ENCODE results near the gene ASB7. TPM values are rescaled to one million over a fixed set of nuclear protein-coding genes. Genes with fewer than 3 reads are reported as not detected.
"Not testable (repeated sequence)": the region's sequence is repeated elsewhere in the genome, so short reads cannot be mapped to it uniquely, and the experiment has no call there.

ASB7 gene
- total RNA-seq, 6 donors from 2014 or later = 11.7 to 19.8 (median 14.2) TPM

DNA sequence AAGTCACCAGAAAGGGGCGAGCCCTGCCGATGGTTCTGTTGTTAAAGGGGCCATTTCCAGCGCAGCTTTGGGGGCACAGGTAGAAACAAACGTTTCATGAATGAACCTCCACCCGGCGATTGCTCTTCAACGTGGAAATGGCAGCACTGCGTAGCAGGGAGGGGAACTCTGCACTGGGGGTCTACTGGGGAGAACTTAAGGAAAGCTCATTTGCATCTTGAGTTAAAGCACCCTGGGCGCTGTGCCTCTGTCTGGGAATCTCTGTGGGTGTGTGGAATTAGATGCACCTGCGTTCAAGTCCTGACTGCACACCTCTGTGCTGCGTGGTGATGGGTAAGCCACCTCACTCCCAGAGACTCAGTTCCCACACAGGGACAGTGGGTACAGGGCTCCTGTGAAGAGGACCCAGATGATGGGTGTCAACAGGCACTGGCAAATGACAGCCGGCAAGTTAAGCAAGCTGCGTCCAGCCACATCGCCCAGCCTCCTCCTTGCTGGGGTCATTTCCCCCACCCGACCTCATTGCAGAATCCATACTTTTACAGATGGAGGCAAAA lies 68.8 kb downstream of the ASB7 start:
- no peak for TF ChIP-seq EP300 (IDR thresholded peaks at IDR 0.05)
- no peak for TF ChIP-seq POLR2A (IDR thresholded peaks at IDR 0.05)
- TF ChIP-seq, protein P1, sequence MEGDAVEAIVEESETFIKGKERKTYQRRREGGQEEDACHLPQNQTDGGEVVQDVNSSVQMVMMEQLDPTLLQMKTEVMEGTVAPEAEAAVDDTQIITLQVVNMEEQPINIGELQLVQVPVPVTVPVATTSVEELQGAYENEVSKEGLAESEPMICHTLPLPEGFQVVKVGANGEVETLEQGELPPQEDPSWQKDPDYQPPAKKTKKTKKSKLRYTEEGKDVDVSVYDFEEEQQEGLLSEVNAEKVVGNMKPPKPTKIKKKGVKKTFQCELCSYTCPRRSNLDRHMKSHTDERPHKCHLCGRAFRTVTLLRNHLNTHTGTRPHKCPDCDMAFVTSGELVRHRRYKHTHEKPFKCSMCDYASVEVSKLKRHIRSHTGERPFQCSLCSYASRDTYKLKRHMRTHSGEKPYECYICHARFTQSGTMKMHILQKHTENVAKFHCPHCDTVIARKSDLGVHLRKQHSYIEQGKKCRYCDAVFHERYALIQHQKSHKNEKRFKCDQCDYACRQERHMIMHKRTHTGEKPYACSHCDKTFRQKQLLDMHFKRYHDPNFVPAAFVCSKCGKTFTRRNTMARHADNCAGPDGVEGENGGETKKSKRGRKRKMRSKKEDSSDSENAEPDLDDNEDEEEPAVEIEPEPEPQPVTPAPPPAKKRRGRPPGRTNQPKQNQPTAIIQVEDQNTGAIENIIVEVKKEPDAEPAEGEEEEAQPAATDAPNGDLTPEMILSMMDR (IDR thresholded peaks at IDR 0.05) = no peak
- TF ChIP-seq POLR2AphosphoS5 (IDR thresholded peaks at IDR 0.05) = no peak
- DNase-seq (no peak), ATAC-seq (ENCODE audit: low FRiP score in 2 of 2) (peak in 1 of 2 donors; percentile 49)
- Histone ChIP-seq H3K4me1 (no peaks in the 10 kb centered on the region), H3K27me3 (no peaks in the 10 kb centered on the region), H3K9me3 (no peaks in the 10 kb centered on the region), H3K36me3 (no peaks in the 10 kb centered on the region), H3K27ac (no peak overlapping the region), H3K4me3 (no peak overlapping the region)
- WGBS, 2 donors = 87 to 88% methylated on average over 13 to 15 of the region's 15 CpGs

GRCh38 chr15:100671858-100672543 lies 69.6 kb downstream of the ASB7 start:
- H3K4me3 ChIP-seq = no peak overlapping the region
- DNase-seq = no peak
- H3K27ac ChIP-seq = no peak overlapping the region
- H3K27me3 ChIP-seq = no peaks in the 10 kb centered on the region
- no peaks in the 10 kb centered on the region for H3K4me1 ChIP-seq
- no peak for TF ChIP-seq POLR2AphosphoS5 (IDR thresholded peaks at IDR 0.05)
- TF ChIP-seq POLR2A (IDR thresholded peaks at IDR 0.05) = no peak
- TF ChIP-seq, protein P1 (IDR thresholded peaks at IDR 0.05) = peak in 5 of 6 experiments; percentile 13 to 52 (median 43)
- ATAC-seq (ENCODE audit: low FRiP score in 2 of 2) = peak; percentile 79 to 87
- H3K9me3 ChIP-seq = no peaks in the 10 kb centered on the region
- WGBS, 2 donors = 67 to 73% methylated on average over 13 of the region's 13 CpGs
- no peaks in the 10 kb centered on the region for H3K36me3 ChIP-seq

DNA sequence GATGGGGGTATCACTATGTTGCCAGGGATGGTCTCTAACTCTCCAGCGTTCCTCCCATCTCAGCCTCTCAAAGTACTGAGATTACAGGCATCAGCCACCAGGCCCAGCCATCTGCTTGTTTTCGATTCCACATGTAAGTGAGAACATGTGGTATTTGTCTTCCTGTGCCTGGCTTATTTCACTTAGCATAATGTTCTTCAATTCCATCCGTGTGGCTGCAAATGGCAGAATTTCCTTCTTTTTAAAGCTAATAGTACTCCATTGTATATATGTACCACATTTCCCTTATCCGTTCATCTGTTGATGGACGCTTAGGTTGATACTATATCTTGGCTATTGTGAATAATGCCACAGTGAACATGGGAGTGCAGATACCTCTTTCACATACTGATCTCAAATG lies 70.6 kb downstream of the ASB7 start:
- DNase-seq = no peak
- WGBS, 2 donors = 71 to 78% methylated on average over 5 of the region's 5 CpGs
- TF ChIP-seq POLR2AphosphoS5 (IDR thresholded peaks at IDR 0.05) = no peak
- TF ChIP-seq, protein P1 (IDR thresholded peaks at IDR 0.05) = no peak
- TF ChIP-seq POLR2A (IDR thresholded peaks at IDR 0.05) = no peak
- no peak for TF ChIP-seq EP300 (IDR thresholded peaks at IDR 0.05)
- Histone ChIP-seq H3K36me3 (no peaks in the 10 kb centered on the region), H3K4me3 (no peak overlapping the region), H3K9me3 (no peaks in the 10 kb centered on the region), H3K4me1 (no peaks in the 10 kb centered on the region), H3K27ac (no peak overlapping the region), H3K27me3 (no peaks in the 10 kb centered on the region)
- no peak for ATAC-seq (ENCODE audit: low FRiP score in 2 of 2)

DNA sequence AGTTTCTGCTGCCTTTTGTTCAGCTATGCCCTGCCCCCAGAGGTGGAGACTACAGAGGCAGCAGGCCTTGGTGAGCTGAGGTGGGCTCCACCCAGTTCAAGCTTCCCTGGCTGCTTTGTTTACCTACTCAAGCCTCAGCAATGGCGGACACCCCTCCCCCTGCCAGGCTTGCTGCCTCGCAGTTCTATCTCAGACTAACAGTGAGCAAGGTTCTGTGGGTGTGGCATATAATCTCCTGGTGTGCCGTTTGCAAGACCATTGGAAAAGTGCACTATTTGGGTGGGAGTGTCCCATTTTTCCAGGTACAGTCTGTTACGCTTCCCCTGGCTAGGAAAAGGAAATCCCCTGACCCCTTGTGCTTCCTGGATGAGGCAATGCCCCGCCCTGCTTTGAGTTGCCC lies 76.8 kb downstream of the ASB7 start:
- DNase-seq, H3K27me3 ChIP-seq: not testable (repeated sequence)

DNA sequence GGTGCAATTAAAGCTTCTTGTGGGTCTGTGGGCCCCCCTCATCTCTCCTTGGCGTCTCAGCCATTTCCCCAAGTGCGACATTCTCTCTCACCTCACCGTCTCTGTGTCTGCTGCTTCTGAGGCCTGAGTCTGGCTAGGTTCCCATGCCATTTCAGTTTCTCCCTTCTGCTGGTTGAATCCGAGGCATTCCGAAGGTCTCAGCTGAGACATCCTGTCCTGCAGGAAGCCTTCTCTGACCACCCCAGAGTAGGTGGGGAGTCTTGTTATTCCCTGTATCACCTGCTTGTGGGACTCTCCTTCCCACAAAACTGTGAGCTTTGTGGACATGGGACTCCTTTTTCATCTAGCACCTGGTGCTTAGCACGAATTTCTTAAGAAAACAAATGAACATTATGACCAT lies 78.3 kb downstream of the ASB7 start:
- H3K4me1 ChIP-seq = no peaks in the 10 kb centered on the region
- H3K27me3 ChIP-seq = no peaks in the 10 kb centered on the region
- no peaks in the 10 kb centered on the region for H3K9me3 ChIP-seq
- no peak for DNase-seq
- ATAC-seq (ENCODE audit: low FRiP score in 2 of 2) = no peak
- no peak overlapping the region for H3K27ac ChIP-seq
- no peak for TF ChIP-seq EP300 (IDR thresholded peaks at IDR 0.05)
- no peak for TF ChIP-seq POLR2A (IDR thresholded peaks at IDR 0.05)
- TF ChIP-seq, protein P1 (IDR thresholded peaks at IDR 0.05) = no peak
- no peak for TF ChIP-seq POLR2AphosphoS5 (IDR thresholded peaks at IDR 0.05)
- no peaks in the 10 kb centered on the region for H3K36me3 ChIP-seq
- WGBS, 2 donors = 79 to 83% methylated on average over 6 of the region's 6 CpGs
- no peak overlapping the region for H3K4me3 ChIP-seq

More for the DNA sequence above, 76.8 kb downstream of the ASB7 start:
- ATAC-seq (ENCODE audit: low FRiP score in 2 of 2); H3K27ac ChIP-seq; H3K4me3 ChIP-seq; H3K4me1 ChIP-seq; H3K36me3 ChIP-seq; H3K9me3 ChIP-seq: not testable (repeated sequence)
- WGBS, 2 donors = 81 to 89% methylated on average over 5 of the region's 5 CpGs
